Erythroblast (primary cell): Measurements from ENCODE around the gene SETBP1.

Source experiments
- GATA1 ChIP-seq: IDR thresholded peaks from 2 replicates; pipeline ENCODE4 v1.6.1; 2011; ENCODE audit warnings: low read depth, mild to moderate bottlenecking, control low read depth, low read length, moderate library complexity
- POLR2A ChIP-seq: IDR thresholded peaks from 2 replicates; pipeline ENCODE4 v1.6.1; 2011; ENCODE audit warnings: mild to moderate bottlenecking, low read length

GRCh38 chr18:44744161-44745121, 63.8 kb downstream of the SETBP1 start:
- no peak for TF ChIP-seq POLR2A
- no peak for TF ChIP-seq GATA1
